ENCODE results near the gene NEDD4. TPM values are rescaled to one million over a fixed set of nuclear protein-coding genes. Genes with fewer than 3 reads are reported as not detected.
A peak's percentile ranks its signal among the peaks of the same experiment; 100 is the strongest.

Gene NEDD4
- 10.4 and 12.6 TPM in 2 replicates for total RNA-seq

DNA sequence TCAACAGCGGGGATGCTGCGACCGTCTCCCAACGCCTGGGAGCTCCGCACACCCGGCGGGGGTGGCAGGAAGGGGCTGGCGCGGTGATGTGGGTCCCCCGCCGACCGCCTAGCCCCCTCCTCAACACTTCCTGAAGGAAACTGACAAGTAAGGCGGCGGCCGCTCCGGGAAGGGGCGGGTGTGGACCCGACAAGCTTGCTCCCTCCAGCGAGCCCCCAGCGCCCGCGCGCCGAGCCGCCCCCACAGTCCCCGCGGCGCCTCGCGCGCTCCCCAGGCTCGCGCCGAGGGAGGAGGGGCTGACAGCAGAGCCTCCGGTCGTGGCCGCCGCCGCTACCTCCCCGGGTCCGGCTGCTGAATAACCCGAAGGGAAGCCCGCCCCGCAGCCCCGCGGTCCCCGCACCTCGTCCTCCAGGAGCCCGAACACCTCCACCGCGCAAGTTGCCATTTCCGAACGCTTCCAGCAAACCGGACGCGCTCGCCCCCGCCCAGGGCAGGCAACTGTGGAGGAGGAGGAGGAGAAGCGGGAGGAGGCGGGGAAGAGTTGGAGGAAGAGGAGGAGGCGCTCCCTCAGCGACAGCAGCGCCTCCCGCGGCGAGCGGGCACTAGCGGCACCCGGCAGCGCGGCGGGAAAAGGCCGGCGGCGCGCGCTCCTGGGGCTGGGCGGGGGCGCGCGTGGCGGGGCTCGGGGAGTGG is at the start of gene NEDD4:
TSS of gene NEDD4 (minus strand) at position 502 of the 693 bp plus-strand sequence. CDS start at position 445, 57 bp downstream.
- Mint-ChIP-seq H3K36me3 (ENCODE audit: low read depth) (peaks cover 9% of the 10 kb centered on the region), H3K4me3 (peak within 1 kb of the TSS; percentile 87), H3K9me3 (no peaks in the 10 kb centered on the region), H3K27me3 (ENCODE audit: insufficient read depth) (peaks cover 30% of the 10 kb centered on the region), H3K27ac (peak within 1 kb of the TSS; percentile 57), H3K4me1 (ENCODE audit: low read depth) (peaks cover 23% of the 10 kb centered on the region)
- peak; percentile 68 for DNase-seq (ENCODE audit: low spot score)
- intact Hi-C loops (cut with micrococcal nuclease), result loop anchor here (1.0 to 10.0 kb wide), 5 partner anchors 50 to 798 kb away; partner anchors contain the start of genes RSL24D1 and TEX9

DNA sequence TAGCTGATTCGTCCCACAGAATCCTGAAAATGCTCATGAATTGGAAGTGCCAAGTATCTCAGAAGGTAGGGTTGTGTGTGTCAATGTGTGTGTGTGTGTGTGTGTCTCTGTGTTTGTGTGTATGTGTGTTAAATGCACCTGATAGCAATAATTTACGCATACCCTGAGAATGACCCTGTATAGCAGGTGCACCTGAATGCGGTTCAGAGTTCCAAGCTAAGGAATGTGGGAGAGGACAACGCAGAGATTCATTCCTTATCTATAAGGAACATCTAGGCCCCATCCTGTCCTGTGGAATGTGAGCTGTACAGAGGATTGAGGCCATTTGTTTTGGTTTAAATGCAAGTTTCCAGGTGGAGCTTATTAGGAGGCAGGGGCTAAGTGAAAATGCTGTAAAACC is 49.1 kb upstream of the NEDD4 start:
- no peak for DNase-seq (ENCODE audit: low spot score)
- H3K4me1 Mint-ChIP-seq (ENCODE audit: low read depth), result peaks cover 39% of the 10 kb centered on the region
- H3K9me3 Mint-ChIP-seq, result peaks cover 38% of the 10 kb centered on the region
- H3K27me3 Mint-ChIP-seq (ENCODE audit: insufficient read depth), result no peaks in the 10 kb centered on the region
- no peak overlapping the region for H3K4me3 Mint-ChIP-seq
- intact Hi-C loops (cut with micrococcal nuclease), result loop anchor here (2.0 to 5.0 kb wide), 3 partner anchors 200 to 725 kb away; partner anchors contain the start of gene RFX7
- H3K27ac Mint-ChIP-seq, result no peak overlapping the region
- H3K36me3 Mint-ChIP-seq (ENCODE audit: low read depth), result peaks cover 9% of the 10 kb centered on the region

DNA sequence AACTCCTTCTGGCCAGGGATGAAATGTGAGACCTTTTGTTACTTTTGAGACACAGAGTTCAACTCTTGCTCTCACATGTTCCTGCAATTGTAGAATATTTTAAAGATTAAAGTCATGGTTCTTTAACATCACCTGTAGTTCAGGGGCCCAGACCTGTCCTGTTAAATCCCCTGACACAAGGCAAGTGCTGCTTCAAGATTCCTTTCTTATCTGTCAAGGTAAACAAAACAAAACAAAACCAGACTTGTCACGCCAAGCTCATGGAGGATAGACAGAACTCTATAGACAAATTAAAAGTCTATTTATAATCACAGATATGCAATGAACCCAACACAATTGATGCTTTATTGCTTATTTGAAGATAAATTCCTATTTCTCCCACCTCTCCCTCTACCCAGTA is 48.6 kb upstream of the NEDD4 start:
- Mint-ChIP-seq H3K4me1 (ENCODE audit: low read depth) (peaks cover 39% of the 10 kb centered on the region), H3K36me3 (ENCODE audit: low read depth) (peaks cover 9% of the 10 kb centered on the region), H3K4me3 (no peak overlapping the region), H3K27me3 (ENCODE audit: insufficient read depth) (no peaks in the 10 kb centered on the region), H3K27ac (no peak overlapping the region), H3K9me3 (peaks cover 38% of the 10 kb centered on the region)
- DNase-seq (ENCODE audit: low spot score), result no peak
- intact Hi-C loops (cut with micrococcal nuclease), result loop anchor here (2.0 to 5.0 kb wide), 3 partner anchors 201 to 725 kb away; partner anchors contain the start of gene RFX7

GRCh38 chr15:56040081-56041035 is 46.9 kb upstream of the NEDD4 start:
- DNase-seq (ENCODE audit: low spot score), result no peak
- peaks cover 39% of the 10 kb centered on the region for H3K4me1 Mint-ChIP-seq (ENCODE audit: low read depth)
- H3K36me3 Mint-ChIP-seq (ENCODE audit: low read depth), result peaks cover 9% of the 10 kb centered on the region

DNA sequence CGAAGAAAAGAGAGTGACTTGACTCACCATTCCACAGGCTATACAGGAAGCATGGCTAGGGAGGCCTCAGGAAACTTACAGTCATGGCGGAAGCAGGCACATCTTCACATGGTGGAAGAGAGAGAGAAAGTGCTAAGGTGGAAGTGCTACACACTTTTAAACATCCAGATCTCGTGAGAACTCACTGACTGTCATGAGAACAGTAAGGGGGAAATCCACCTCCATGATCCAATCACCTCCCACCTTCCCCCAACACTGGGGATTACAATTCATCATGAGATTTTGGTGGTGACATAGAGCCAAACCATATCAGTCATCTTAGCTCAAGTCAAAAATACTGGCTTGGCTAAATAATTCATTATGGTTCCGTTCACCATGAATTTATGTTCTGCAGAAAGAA is 45.3 kb upstream of the NEDD4 start:
- peaks cover 40% of the 10 kb centered on the region for H3K4me1 Mint-ChIP-seq (ENCODE audit: low read depth)
- H3K27ac Mint-ChIP-seq, result no peak overlapping the region
- DNase-seq (ENCODE audit: low spot score), result no peak

More at GRCh38 chr15:56040081-56041035, 46.9 kb upstream of the NEDD4 start:
- Mint-ChIP-seq H3K27me3 (ENCODE audit: insufficient read depth) (no peaks in the 10 kb centered on the region), H3K9me3 (peaks cover 33% of the 10 kb centered on the region), H3K27ac (no peak overlapping the region), H3K4me3 (no peak overlapping the region)
- intact Hi-C loops (cut with micrococcal nuclease), result loop anchor here (5.0 kb wide), 1 partner anchor 727 kb away; no protein-coding TSS in a partner anchor

GRCh38 chr15:56038015-56038414 is 44.6 kb upstream of the NEDD4 start:
- H3K27me3 Mint-ChIP-seq (ENCODE audit: insufficient read depth), result no peaks in the 10 kb centered on the region
- no peak overlapping the region for H3K4me3 Mint-ChIP-seq
- H3K27ac Mint-ChIP-seq, result no peak overlapping the region
- intact Hi-C loops (cut with micrococcal nuclease), result no loop called here
- peaks cover 20% of the 10 kb centered on the region for H3K9me3 Mint-ChIP-seq
- peaks cover 2% of the 10 kb centered on the region for H3K36me3 Mint-ChIP-seq (ENCODE audit: low read depth)
- peaks cover 34% of the 10 kb centered on the region for H3K4me1 Mint-ChIP-seq (ENCODE audit: low read depth)
- no peak for DNase-seq (ENCODE audit: low spot score)

More for the DNA sequence above, 45.3 kb upstream of the NEDD4 start:
- no peaks in the 10 kb centered on the region for H3K27me3 Mint-ChIP-seq (ENCODE audit: insufficient read depth)
- no peak overlapping the region for H3K4me3 Mint-ChIP-seq
- H3K36me3 Mint-ChIP-seq (ENCODE audit: low read depth), result peaks cover 4% of the 10 kb centered on the region
- intact Hi-C loops (cut with micrococcal nuclease), result no loop called here
- peaks cover 25% of the 10 kb centered on the region for H3K9me3 Mint-ChIP-seq

DNA sequence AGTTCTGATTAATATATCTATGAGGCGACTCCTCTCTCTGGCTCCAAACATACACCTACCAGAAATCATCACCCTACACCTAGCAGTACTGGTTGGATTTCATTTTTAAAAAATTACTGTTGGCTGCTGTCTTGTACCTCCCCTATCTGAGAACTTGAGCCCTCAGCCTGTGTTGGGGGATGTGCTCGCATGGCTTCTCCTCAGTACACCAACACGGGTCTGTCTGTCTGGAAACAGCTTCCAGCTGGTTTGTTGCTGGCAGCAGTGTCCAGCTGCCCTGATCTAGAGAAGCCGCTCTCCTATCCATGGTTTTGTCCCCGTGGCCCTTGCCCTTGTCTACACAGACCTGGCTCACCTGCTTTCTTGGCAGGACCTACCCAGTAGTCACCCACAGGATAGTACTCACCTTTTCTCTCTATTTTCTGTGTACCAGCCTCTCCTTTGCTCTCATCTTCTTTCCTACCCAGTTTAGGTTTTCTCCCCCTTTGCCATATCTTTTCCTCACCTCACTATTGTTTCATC is 43.2 kb upstream of the NEDD4 start:
- H3K27me3 Mint-ChIP-seq (ENCODE audit: insufficient read depth), result no peaks in the 10 kb centered on the region
- no peak overlapping the region for H3K27ac Mint-ChIP-seq
- H3K4me3 Mint-ChIP-seq, result no peak overlapping the region
- intact Hi-C loops (cut with micrococcal nuclease), result no loop called here
- H3K9me3 Mint-ChIP-seq, result peaks cover 14% of the 10 kb centered on the region
- no peak for DNase-seq (ENCODE audit: low spot score)
- peaks cover 23% of the 10 kb centered on the region for H3K4me1 Mint-ChIP-seq (ENCODE audit: low read depth)
- H3K36me3 Mint-ChIP-seq (ENCODE audit: low read depth), result no peaks in the 10 kb centered on the region

- no peak for DNase-seq (ENCODE audit: low spot score)
- intact Hi-C loops (cut with micrococcal nuclease), result no loop called here
- no peaks in the 10 kb centered on the region for H3K36me3 Mint-ChIP-seq (ENCODE audit: low read depth)
- H3K27me3 Mint-ChIP-seq (ENCODE audit: insufficient read depth), result peaks cover 4% of the 10 kb centered on the region
- H3K9me3 Mint-ChIP-seq, result peaks cover 14% of the 10 kb centered on the region
- no peak overlapping the region for H3K27ac Mint-ChIP-seq
- H3K4me3 Mint-ChIP-seq, result no peak overlapping the region
- H3K4me1 Mint-ChIP-seq (ENCODE audit: low read depth), result peaks cover 15% of the 10 kb centered on the region
These were observed 41.8 kb upstream of the NEDD4 start for GRCh38 chr15:56035166-56035565.

- H3K27ac Mint-ChIP-seq, result peak overlapping the region; percentile 78
- DNase-seq (ENCODE audit: low spot score), result no peak
- intact Hi-C loops (cut with micrococcal nuclease), result no loop called here
- peaks cover 13% of the 10 kb centered on the region for H3K9me3 Mint-ChIP-seq
- H3K4me1 Mint-ChIP-seq (ENCODE audit: low read depth), result peaks cover 15% of the 10 kb centered on the region
- H3K27me3 Mint-ChIP-seq (ENCODE audit: insufficient read depth), result peaks cover 4% of the 10 kb centered on the region
- peak overlapping the region; percentile 45 for H3K4me3 Mint-ChIP-seq
- no peaks in the 10 kb centered on the region for H3K36me3 Mint-ChIP-seq (ENCODE audit: low read depth)
These were observed 41.1 kb upstream of the NEDD4 start for GRCh38 chr15:56034514-56034913.

- no peaks in the 10 kb centered on the region for H3K9me3 Mint-ChIP-seq
- DNase-seq (ENCODE audit: low spot score), result no peak
- intact Hi-C loops (cut with micrococcal nuclease), result no loop called here
- peaks cover 6% of the 10 kb centered on the region for H3K27me3 Mint-ChIP-seq (ENCODE audit: insufficient read depth)
- H3K4me1 Mint-ChIP-seq (ENCODE audit: low read depth), result peaks cover 9% of the 10 kb centered on the region
- no peaks in the 10 kb centered on the region for H3K36me3 Mint-ChIP-seq (ENCODE audit: low read depth)
- H3K4me3 Mint-ChIP-seq, result no peak overlapping the region
- no peak overlapping the region for H3K27ac Mint-ChIP-seq
These were observed 39.0 kb upstream of the NEDD4 start for GRCh38 chr15:56032373-56032772.

- Mint-ChIP-seq H3K36me3 (ENCODE audit: low read depth) (no peaks in the 10 kb centered on the region), H3K27me3 (ENCODE audit: insufficient read depth) (peaks cover 6% of the 10 kb centered on the region), H3K9me3 (no peaks in the 10 kb centered on the region), H3K4me3 (no peak overlapping the region), H3K4me1 (ENCODE audit: low read depth) (peaks cover 9% of the 10 kb centered on the region), H3K27ac (no peak overlapping the region)
- no peak for DNase-seq (ENCODE audit: low spot score)
- intact Hi-C loops (cut with micrococcal nuclease), result no loop called here
These were observed 38.4 kb upstream of the NEDD4 start for GRCh38 chr15:56031836-56032235.

GRCh38 chr15:56031402-56031801 is 38.0 kb upstream of the NEDD4 start:
- Mint-ChIP-seq H3K27ac (no peak overlapping the region), H3K36me3 (ENCODE audit: low read depth) (no peaks in the 10 kb centered on the region), H3K9me3 (no peaks in the 10 kb centered on the region), H3K4me1 (ENCODE audit: low read depth) (peaks cover 9% of the 10 kb centered on the region), H3K27me3 (ENCODE audit: insufficient read depth) (peaks cover 6% of the 10 kb centered on the region), H3K4me3 (no peak overlapping the region)
- no peak for DNase-seq (ENCODE audit: low spot score)
- intact Hi-C loops (cut with micrococcal nuclease), result no loop called here
